ENCODE measurements around the gene ZC3H18.
A peak's percentile ranks its signal among the peaks of the same experiment; 100 is the strongest.
"Not testable (repeated sequence)": the region's sequence is repeated elsewhere in the genome, so short reads cannot be mapped to it uniquely, and the experiment has no call there.

ZC3H18 gene

GRCh38 chr16:88597856-88598491 lies 27.8 kb downstream of the ZC3H18 start:
- no peak overlapping the region for H3K4me3 ChIP-seq (ENCODE audit: low read length)
- DNase-seq (ENCODE audit: low read depth, low spot score) = peak; percentile 44

GRCh38 chr16:88599092-88599733 lies 29.0 kb downstream of the ZC3H18 start:
- DNase-seq (ENCODE audit: low read depth, low spot score) = no peak
- no peak overlapping the region for H3K4me3 ChIP-seq (ENCODE audit: low read length)

GRCh38 chr16:88599825-88600538 lies 29.8 kb downstream of the ZC3H18 start:
- peak; percentile 87 for DNase-seq (ENCODE audit: low read depth, low spot score)
- no peak overlapping the region for H3K4me3 ChIP-seq (ENCODE audit: low read length)

- H3K4me3 ChIP-seq (ENCODE audit: low read length) = no peak overlapping the region
- no peak for DNase-seq (ENCODE audit: low read depth, low spot score)
Observed at GRCh38 chr16:88600539-88600896, 30.3 kb downstream of the ZC3H18 start.

GRCh38 chr16:88601313-88602036 lies 31.3 kb downstream of the ZC3H18 start:
- H3K4me3 ChIP-seq (ENCODE audit: low read length) = no peak overlapping the region
- DNase-seq (ENCODE audit: low read depth, low spot score) = no peak

GRCh38 chr16:88602091-88602490 lies 31.9 kb downstream of the ZC3H18 start:
- DNase-seq (ENCODE audit: low read depth, low spot score) = no peak
- H3K4me3 ChIP-seq (ENCODE audit: low read length) = no peak overlapping the region

GRCh38 chr16:88605186-88606147 lies 35.3 kb downstream of the ZC3H18 start:
- no peak for DNase-seq (ENCODE audit: low read depth, low spot score)
- no peak overlapping the region for H3K4me3 ChIP-seq (ENCODE audit: low read length)

- no peak overlapping the region for H3K4me3 ChIP-seq (ENCODE audit: low read length)
- DNase-seq (ENCODE audit: low read depth, low spot score) = no peak
Observed at GRCh38 chr16:88606148-88606757, 36.0 kb downstream of the ZC3H18 start.

GRCh38 chr16:88608076-88608475 lies 37.9 kb downstream of the ZC3H18 start:
- DNase-seq (ENCODE audit: low read depth, low spot score) = no peak
- H3K4me3 ChIP-seq (ENCODE audit: low read length) = no peak overlapping the region

- not testable (repeated sequence) for DNase-seq (ENCODE audit: low read depth, low spot score); H3K4me3 ChIP-seq (ENCODE audit: low read length)
Observed at GRCh38 chr16:88609426-88609825, 39.2 kb downstream of the ZC3H18 start.

- DNase-seq (ENCODE audit: low read depth, low spot score) = no peak
Observed at GRCh38 chr16:88610080-88610479, 39.9 kb downstream of the ZC3H18 start.

GRCh38 chr16:88610909-88611812 lies 41.0 kb downstream of the ZC3H18 start:
- DNase-seq (ENCODE audit: low read depth, low spot score) = no peak
- no peak overlapping the region for H3K4me3 ChIP-seq (ENCODE audit: low read length)

More at GRCh38 chr16:88610080-88610479, 39.9 kb downstream of the ZC3H18 start:
- no peak overlapping the region for H3K4me3 ChIP-seq (ENCODE audit: low read length)

- no peak overlapping the region for H3K4me3 ChIP-seq (ENCODE audit: low read length)
- no peak for DNase-seq (ENCODE audit: low read depth, low spot score)
Observed at GRCh38 chr16:88613293-88613692, 43.1 kb downstream of the ZC3H18 start.

GRCh38 chr16:88613911-88614817 lies 44.0 kb downstream of the ZC3H18 start:
- no peak overlapping the region for H3K4me3 ChIP-seq (ENCODE audit: low read length)
- DNase-seq (ENCODE audit: low read depth, low spot score) = no peak

GRCh38 chr16:88614818-88615580 lies 44.8 kb downstream of the ZC3H18 start:
- no peak overlapping the region for H3K4me3 ChIP-seq (ENCODE audit: low read length)

GRCh38 chr16:88616320-88616719 lies 46.1 kb downstream of the ZC3H18 start:
- no peak overlapping the region for H3K4me3 ChIP-seq (ENCODE audit: low read length)
- no peak for DNase-seq (ENCODE audit: low read depth, low spot score)

More at GRCh38 chr16:88614818-88615580, 44.8 kb downstream of the ZC3H18 start:
- DNase-seq (ENCODE audit: low read depth, low spot score) = no peak
